GM20000 (cell line): Measurements from ENCODE around the gene VIL1.

Source experiments
- DNase-seq: peaks from one replicate; pipeline ENCODE4 v3.0.0; 2012; ENCODE audit warnings: low spot score
- TF ChIP-seq, protein P1 (sequence below): IDR thresholded peaks from 2 replicates; pipeline ENCODE4 v1.5.1; 2012; ENCODE audit warnings: mild to moderate bottlenecking, control low read depth; ENCODE audit errors: extremely low read depth, missing control alignments

The VIL1 gene

DNA sequence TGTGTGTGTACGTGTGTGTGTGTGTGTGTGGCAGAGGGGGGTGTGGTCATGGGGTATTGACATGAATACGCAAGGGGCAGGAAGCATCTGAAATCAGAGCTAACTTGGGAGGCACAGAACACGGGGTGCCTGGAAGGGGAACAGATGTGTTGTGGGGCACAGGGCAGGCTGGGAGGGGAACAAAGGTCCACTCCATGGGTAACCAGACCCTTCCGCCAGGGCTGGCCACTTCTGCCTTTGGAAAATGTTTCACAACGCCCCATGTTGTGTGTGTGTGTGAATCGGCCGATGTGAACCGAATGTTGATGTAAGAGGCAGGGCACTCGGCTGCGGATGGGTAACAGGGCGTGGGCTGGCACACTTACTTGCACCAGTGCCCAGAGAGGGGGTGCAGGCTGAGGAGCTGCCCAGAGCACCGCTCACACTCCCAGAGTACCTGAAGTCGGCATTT lies 37.0 kb upstream of the VIL1 start, which contains the start of gene SLC11A1:
TSS of gene SLC11A1 (plus strand) at position 358 of the 451 bp plus-strand sequence. CDS start 96 bp downstream, outside the sequence.
- DNase-seq: no peak
- TF ChIP-seq, protein P1, sequence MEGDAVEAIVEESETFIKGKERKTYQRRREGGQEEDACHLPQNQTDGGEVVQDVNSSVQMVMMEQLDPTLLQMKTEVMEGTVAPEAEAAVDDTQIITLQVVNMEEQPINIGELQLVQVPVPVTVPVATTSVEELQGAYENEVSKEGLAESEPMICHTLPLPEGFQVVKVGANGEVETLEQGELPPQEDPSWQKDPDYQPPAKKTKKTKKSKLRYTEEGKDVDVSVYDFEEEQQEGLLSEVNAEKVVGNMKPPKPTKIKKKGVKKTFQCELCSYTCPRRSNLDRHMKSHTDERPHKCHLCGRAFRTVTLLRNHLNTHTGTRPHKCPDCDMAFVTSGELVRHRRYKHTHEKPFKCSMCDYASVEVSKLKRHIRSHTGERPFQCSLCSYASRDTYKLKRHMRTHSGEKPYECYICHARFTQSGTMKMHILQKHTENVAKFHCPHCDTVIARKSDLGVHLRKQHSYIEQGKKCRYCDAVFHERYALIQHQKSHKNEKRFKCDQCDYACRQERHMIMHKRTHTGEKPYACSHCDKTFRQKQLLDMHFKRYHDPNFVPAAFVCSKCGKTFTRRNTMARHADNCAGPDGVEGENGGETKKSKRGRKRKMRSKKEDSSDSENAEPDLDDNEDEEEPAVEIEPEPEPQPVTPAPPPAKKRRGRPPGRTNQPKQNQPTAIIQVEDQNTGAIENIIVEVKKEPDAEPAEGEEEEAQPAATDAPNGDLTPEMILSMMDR: no peak

DNA sequence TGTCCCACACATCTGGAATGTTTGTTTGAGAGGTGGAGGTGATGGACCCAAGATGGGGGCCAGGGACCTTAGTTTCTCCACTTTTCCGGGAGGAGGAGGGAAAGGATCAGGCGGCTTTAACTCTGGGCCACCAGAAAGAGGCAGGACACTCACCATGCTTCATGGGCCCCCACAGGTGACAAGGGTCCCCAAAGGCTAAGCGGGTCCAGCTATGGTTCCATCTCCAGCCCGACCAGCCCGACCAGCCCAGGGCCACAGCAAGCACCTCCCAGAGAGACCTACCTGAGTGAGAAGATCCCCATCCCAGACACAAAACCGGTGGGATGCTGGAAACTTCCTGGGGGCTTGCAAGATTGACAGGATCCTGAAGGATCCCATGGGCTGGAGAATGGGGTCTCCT lies 36.1 kb upstream of the VIL1 start:
- TF ChIP-seq, protein P1: no peak
- DNase-seq: no peak

DNA sequence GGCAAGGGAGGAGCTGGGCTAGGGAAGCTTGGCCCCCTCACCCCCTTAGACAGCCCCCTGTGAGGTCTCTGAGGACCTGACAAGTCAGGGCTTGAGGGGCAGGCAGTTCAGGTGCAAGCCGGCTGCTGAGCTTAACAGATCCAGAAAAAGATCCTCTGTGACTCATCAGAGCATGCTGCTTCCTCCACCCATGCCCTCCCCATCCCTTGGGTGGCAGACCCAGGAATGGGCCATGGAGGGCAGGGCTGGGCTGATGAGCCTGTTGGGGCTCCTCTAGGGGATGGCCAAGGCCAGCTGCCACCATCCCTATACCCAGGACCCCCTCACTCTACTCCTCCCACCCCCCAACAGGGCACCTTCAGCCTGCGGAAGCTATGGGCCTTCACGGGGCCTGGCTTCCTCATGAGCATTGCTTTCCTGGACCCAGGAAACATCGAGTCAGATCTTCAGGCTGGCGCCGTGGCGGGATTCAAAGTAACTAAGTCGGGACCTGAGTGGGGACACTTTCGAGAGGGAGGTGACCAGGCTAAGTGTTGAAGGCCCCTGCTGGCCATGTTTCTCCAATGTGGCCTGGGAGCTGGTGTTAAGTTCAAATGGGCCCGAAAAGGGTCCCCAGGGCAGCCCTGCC lies 34.9 kb upstream of the VIL1 start:
- DNase-seq: no peak
- TF ChIP-seq, protein P1: no peak

DNA sequence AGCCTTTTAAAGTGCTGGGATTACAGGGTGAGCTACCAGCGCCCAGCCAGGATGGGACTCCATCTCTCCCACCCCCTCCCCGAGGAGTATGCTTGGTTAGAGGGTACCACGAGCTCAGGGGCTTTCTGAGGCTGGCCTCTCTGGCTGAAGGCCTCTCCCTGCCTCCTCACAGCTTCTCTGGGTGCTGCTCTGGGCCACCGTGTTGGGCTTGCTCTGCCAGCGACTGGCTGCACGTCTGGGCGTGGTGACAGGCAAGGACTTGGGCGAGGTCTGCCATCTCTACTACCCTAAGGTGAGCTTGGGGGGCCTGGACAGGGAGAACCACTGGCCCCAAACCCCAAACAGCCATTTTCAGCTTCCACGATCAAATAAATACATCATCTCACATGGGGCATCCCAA lies 33.9 kb upstream of the VIL1 start:
- no peak for DNase-seq

DNA sequence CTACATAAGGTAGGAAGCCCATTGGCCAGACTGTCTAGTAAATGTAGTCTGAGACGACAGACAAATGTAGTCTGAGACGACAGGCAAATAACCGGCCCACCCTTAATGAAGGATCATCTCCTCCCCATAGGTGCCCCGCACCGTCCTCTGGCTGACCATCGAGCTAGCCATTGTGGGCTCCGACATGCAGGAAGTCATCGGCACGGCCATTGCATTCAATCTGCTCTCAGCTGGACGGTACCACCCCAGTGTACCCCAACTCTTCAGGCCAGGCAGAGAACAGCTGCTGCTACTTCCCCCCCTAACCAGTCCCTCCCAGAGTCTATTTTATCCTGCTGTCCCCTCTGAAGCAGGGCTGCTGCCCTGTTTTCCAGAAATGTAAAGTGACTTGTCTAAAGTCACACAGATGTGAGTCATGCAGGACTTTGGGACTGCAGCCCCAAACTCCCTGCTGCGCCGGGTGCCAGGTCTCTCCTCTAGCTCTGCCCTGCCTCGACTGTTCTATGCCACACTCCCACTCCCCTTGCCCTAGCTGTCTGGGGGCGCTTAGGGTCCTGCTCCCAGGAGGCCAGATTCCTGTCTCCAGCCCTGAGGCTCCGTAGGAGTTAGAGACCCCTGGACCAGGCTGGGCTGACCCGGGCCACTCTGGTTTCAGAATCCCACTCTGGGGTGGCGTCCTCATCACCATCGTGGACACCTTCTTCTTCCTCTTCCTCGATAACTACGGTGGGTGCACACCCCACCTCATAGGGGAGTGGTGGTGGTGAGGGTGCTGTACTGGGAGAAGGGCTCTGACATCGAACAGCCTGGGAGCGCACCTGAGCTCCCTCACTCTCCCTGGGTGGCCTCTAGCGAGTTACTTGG lies 32.2 kb upstream of the VIL1 start:
- DNase-seq: no peak
- TF ChIP-seq, protein P1: no peak

More for the DNA sequence above, 33.9 kb upstream of the VIL1 start:
- TF ChIP-seq, protein P1: no peak

DNA sequence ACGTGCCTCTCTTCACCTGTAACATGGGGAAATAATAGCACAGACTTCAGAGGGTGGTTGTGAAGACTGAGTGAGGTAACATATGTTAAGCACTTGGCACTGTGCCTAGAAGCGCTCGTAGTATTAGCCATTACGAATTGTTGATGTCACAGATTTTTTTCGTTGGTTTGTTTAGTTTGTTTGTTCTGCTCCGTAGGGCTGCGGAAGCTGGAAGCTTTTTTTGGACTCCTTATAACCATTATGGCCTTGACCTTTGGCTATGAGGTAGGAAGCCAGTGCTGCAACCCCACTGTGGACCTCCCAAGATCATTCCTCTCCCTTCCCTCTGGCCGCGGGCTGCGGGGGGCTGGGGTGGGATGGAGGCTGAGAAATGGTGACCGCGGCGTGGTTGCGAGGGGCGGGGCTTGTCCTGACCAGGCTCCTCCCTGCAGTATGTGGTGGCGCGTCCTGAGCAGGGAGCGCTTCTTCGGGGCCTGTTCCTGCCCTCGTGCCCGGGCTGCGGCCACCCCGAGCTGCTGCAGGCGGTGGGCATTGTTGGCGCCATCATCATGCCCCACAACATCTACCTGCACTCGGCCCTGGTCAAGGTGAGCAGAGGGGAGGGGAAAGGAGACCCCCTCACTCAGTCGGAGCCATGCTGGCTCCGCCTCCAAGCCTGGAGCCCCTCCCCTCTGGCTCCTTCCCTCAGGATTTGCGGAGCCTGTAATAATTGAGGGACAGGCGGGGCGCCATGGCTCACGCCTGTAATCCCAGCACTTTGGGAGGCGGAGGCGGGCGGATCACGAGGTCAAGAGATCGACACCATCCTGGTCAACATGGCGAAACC lies 31.3 kb upstream of the VIL1 start:
- TF ChIP-seq, protein P1: no peak
- DNase-seq: no peak
